Activated CD8-positive, alpha-beta memory T cell treated with anti-CD3 and anti-CD28 coated beads for 36 hours (primary cell): ENCODE data around the gene TNIK. TPM values are rescaled to one million over a fixed set of nuclear protein-coding genes. Genes with fewer than 3 reads are reported as not detected.

Source experiments
- CTCF ChIA-PET: fragments of 350-600 bp; sonication (Branson Sonifier 250); formaldehyde crosslinking; loops from one replicate; lab custom pipeline; 2021; ENCODE audit warnings: antibody characterized with exemption; lab: Charles Lee
- POLR2A ChIA-PET: fragments of 350-600 bp; sonication (Branson Sonifier 250); formaldehyde crosslinking; loops from one replicate; lab custom pipeline; 2021; ENCODE audit warnings: antibody characterized with exemption; lab: Charles Lee
- total RNA-seq, 2 experiments: library from RNA; stranded (reverse); gene quantifications; one replicate each; pipeline ENCODE4 v1.2.3, GENCODE V29; 2021

The TNIK gene
- total RNA-seq, 2 experiments from 2014 or later: 15.4 to 17.8 TPM

DNA sequence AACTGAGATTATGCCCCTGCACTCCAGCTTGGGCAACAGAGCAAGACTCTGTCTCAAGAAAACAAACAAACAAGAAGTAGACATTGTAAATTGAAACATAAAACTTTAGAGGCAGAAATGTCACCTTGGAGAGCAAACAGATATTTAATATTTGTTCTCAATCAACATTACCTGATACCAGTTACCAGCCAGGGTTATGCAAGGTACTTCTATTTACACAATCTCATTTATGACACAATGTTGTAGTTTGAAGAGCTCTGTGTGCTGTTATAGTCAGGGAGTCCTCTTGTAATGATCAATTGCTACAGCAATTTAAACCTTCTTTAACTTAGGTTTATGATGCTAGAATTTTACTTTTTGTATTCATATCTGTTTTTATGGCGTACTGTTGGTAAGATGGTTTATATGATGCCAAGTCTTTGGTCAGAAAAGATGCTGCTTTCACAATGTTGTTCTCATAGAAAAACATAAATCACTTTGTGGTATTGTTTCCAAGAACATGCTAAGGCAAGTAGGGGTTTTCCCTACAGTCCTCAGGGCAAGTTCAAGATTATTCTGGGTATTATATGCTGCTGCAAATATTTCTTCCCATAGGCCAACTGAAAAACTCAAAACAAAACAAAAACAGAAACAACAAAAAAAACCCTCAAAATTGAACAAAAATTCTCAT, 173.5 kb downstream of the TNIK start:
- ChIA-PET CTCF (interaction anchor here (2.6 kb wide), 1 partner anchor 38 kb away, joined by 7 read pairs; no protein-coding TSS in a partner anchor), POLR2A (no interaction called here)

DNA sequence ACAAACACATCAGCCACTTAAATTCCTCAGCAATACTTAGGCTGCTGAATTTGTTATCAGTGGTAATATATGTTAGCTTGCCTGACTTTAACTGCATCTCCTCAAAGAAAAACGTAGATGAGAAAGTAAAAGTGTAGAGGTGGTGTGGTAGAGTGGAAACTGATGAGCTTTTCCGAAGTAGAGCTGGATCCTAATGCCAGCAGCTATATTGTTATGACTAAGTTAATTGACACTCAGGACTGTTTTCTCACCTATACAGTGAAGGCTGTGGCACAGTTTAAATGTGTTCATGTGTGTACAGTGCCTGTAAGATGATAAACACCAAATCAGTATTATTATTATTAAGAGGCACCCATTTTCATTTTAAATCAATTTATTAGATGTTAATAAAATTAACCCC, 174.9 kb downstream of the TNIK start:
- POLR2A ChIA-PET: no interaction called here
- CTCF ChIA-PET: interaction anchor here (0.6 to 2.6 kb wide), 3 partner anchors 14 to 753 kb away, joined by 3 to 7 read pairs (median 3); no protein-coding TSS in a partner anchor

DNA sequence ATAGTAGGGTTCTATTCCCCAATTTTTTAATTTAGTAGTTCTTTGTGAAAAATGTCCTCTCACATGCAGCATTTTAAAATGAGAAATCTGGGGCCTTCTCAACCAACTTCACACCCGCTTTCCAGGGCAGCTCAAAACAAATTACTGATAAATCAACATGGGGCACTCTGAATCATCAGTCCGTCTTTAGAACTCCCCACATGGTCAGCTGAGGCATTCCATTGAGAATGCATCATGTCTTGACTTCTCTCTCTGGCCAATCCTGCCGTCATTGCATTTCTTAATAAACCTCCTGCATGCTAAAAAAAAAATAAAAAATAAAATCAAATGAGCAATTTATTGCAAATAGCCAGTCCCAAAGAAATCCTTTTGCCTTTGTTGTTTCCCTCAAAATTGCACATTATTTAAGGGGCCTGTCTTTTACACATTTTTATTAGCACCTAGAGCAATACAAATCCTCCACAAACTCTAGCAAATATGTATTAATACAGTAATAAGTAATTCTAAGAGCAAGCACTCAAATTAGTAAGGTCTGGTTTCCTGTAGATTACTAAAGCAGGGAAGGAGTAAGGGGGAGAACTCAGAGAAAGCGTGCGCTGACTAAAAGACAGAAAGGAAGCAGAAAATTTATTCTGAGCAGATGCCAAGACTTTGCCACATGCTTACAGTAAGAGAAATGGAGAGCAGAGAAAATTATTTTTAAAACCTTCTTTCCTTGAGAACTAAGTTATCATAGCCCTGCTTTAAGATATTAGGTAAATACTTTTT, 175.7 kb downstream of the TNIK start:
- ChIA-PET CTCF (interaction anchor here (2.6 kb wide), 1 partner anchor 36 kb away, joined by 7 read pairs; no protein-coding TSS in a partner anchor), POLR2A (no interaction called here)

DNA sequence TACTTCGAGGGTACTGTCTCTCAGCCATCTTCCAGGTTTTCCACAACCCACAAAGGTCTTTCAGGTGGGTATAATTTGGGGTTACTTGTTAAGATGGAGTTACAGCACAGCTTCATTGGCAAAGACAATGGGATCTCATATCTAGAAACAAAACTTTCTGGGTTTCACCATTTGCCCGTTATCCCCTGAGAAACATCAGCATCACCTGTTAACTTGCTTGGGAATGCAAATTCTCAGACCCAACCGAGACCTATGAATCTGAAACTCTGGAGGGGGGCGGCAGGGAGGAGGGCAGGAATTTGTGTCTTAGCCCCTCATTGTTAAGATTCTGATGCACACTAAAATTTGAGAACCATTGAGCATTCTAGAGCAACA, 176.4 kb downstream of the TNIK start:
- ChIA-PET CTCF (no interaction called here), POLR2A (no interaction called here)

DNA sequence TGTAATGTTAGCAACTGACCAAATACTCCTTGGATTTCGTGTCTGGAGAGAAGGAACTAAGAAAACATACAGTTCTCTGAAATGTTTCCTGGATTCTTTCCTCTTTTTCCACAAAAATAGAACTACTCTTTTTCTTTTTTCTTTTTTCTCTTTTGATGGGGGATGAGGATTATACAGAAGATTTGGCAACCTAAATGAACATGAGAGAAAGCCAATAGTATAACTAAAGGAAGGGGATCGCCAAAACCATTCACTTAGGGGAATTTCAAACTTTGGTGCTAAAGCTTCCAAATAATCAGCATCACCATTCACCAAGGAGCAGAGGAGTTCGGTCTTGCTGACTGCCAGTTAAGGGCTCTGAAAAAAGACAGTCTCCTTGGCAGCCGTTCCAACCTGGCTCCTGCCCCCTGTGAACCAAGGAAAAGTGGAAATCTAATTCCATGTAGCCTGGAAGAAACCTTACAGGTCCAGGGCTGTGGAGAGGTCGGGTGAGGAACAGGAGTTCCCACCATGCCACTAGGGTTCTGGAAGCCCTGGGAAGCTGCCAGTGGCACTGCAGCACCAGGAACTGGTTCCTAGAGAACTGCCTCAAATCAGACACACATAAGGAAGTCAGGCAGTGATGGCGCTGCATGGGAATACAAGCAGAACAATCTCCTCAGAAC, 176.9 kb downstream of the TNIK start:
- ChIA-PET POLR2A (interaction anchor here (0.5 kb wide), 1 partner anchor 1417 kb away, joined by 5 read pairs; no protein-coding TSS in a partner anchor), CTCF (no interaction called here)

DNA sequence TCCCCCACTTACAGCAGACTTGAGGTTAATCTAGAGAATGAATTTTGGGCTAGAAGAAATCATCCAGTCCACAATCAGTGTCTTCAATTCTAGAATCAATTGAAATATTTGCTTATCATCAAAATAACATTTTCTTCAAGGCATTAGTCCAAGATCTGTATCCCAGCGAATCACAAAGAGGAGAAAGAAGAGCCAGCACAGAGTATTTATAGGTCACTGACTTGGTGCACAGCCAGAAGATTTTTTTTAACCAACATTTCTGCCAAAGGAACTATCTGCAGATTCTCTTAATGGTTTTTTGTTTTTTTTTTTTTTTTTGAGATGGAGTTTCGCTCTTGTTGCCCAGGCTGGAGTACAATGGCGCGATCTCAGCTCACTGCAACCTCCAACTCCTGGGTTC, 178.2 kb downstream of the TNIK start:
- POLR2A ChIA-PET: no interaction called here
- CTCF ChIA-PET: no interaction called here

DNA sequence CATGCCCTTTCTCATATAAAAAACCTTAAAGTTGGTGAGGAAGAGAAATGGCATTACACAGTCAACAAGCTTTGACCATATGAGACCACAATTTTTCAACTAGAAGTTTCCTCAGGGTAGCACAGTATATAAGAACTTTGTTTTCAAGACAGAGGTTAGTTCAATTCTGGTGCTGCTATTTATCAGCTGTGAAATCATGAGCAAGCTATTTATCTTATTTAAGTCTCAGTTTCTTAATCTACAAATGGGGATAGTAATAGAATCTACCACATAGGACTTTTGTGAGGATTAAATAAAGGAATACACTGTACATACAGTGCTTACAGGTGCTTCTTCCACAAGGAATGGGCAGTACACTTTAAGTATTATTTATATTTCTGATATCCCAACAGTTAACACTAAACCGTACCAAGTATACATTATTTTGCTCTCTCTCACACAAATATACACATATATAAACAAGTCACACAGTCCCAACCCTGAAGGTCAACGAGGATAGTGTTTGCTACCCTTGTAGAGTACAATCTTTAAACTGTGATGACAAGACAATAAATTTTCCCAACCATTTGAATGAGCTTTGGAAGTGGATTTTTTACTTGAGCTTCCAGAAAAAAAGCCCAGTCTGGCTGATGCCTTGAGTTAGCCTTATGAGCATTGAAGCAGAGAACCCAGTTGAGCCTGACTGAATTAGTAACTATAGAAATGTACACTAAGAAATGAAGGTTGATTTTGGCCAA, 178.8 kb downstream of the TNIK start:
- ChIA-PET CTCF (no interaction called here), POLR2A (no interaction called here)

DNA sequence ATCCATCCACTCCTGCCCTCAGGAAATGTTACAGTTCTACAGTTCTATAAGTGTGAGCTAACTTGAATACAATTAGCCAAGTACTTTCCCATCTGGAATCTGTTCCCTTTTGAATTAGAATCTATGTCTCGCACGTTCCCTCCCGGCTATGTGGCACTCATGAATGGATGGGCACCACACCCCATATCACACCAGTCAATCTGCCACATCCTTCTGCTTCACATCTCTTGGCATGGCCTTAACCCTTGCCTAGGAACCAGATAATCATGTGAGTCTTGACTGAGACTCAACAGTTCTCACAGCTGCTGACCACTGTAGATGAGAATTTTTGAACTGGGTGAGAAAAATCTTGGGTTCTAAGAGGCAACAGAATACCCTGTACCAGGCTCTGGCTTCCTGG, 180.2 kb downstream of the TNIK start:
- POLR2A ChIA-PET: no interaction called here
- CTCF ChIA-PET: no interaction called here

DNA sequence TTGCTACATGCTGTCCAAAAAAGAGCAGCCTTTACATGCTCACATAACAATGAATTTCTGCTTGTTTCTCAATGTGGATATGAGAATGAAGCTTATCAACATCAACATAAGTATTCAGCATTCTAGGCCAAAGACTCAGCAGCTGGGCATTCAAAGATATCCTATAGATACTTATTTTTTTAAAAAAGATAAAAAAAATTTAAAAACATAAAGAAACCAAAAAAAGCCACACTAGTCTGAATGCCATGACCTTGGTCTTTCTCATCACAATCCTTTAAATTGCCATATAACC, 182.0 kb downstream of the TNIK start:
- POLR2A ChIA-PET: no interaction called here
- CTCF ChIA-PET: no interaction called here

DNA sequence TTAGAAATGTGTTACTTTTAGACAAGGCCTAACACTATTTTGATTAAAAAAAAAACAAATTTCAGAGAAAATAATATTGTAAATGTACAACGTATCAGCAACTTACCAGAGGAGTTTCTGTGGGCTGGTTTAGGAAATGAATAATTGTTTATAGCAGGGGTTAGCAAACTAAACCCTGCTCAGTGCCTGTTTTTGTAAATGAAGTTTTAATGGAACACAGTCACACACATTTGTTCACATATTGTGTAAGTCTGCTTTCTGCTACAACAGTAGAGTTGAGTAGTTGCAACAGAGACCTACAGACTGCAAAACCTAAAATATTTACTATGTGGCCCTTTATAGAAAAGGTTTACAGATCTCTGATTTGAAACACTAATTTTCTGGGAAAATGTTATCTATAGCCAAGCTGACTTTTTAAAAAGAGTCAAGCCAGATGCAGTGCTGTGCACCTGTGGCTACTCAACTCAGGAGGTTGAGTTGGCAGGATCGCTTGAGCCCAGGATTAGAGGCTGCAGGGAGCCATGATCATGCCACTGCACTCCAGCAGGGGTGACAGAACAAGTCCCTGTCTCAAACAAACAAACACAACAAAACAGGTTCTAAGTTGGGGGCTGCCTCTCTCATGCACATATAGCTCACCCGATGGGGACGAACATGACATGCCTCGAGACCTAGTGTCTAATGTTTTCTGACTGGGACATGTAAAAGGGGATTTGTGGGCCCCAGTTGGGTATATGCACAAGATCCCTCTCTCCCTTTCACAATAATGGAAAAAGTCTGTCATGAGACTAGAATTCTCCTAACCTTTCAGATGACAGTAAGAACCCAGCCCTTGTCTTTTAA, 182.5 kb downstream of the TNIK start:
- CTCF ChIA-PET: no interaction called here
- POLR2A ChIA-PET: no interaction called here

DNA sequence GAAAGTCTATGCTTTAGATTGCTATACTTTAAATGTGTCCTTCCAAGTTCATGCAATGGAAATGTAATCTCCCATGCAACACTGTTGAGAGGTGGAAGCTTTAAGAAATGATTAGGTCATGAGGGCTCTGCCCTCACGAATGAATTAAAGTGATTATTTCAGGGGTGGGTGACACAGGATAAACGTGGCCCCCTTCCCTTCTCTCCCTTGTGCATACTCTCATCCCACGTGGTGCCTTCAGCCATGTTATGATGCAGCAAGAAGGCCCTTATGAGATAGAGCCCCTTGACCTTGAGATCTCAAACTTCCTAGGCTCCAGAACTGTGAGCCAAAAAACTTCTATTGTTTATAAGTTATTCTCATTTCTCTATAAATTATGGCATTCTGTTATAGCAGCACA, 183.3 kb downstream of the TNIK start:
- ChIA-PET CTCF (no interaction called here), POLR2A (no interaction called here)

DNA sequence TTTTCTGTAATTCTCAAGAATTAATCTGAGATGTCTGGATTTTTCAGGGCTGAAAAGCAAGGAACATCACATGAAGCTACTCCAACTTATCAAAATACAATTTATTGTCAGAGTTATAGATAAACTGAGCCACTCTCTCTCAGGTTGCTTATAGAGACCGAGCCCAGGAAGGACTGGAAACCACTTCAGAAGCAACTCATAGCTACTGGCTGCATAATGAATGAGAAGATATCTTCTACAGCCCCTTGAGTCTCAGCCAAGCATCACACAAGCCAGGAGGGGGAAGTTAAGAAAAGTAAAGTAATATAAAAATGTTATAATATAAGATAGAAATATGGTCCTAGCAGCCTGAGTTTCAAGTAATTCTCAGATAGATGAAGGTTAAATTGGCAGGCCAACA, 186.0 kb downstream of the TNIK start:
- CTCF ChIA-PET: no interaction called here
- POLR2A ChIA-PET: no interaction called here

DNA sequence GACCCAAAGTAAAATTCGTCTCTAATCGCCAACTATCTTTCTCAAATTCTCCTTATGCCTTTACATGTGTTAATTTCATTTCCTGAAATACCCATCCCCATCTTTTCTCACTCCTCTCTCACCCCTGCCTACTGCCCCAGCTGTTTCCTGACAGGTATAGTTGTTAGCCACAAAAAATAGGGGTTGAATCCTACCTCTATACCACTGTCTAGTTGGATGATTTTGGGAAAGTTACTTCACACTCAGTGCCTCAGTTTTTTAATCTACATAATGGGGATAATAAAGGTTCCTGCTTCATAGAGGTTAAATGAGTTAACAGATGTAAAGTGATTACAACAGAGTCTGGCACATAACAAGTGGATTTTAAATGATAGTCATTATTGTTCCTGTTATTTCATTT, 189.7 kb downstream of the TNIK start:
- ChIA-PET CTCF (interaction anchor here (0.5 to 0.8 kb wide), 2 partner anchors 15 to 20 kb away, joined by 3 read pairs; no protein-coding TSS in a partner anchor), POLR2A (no interaction called here)

DNA sequence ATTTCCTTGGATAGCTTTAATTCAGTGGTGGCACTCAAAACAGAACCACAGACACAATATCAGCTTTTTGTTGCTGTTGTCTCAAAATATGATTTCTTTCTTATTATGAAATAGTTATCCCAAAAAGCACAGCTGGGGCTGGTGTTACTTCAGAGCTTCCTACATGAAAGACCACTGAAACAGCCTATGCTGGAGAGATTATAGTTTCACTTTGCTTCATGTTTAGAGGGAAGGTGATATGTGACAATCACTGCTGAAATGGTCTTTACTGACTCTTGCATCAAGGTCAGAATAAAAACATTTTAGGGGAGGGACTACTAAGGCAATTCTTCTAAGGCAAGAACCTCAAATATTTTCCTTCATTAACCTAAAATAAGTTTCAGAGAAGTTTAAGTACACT, 190.7 kb downstream of the TNIK start:
- ChIA-PET POLR2A (no interaction called here), CTCF (no interaction called here)

DNA sequence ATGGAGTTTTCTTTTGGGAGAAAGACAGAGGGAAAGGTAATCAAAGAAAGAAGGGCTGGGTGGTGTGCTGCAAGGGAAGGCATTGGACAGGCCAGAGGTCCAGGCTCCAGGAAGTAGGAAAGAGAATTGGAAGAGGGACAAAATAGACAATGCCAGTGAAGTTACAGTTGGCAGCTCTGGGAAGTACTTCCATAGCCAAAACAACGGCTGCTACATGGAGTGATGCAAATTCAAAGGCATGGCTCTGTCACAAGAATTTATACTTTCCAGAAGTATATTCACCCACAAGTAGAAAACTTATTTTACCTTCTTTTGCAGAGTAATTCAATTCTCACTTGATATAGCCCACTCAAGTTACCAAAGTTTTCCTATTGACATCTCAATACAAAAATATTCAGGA, 191.5 kb downstream of the TNIK start:
- CTCF ChIA-PET: no interaction called here

DNA sequence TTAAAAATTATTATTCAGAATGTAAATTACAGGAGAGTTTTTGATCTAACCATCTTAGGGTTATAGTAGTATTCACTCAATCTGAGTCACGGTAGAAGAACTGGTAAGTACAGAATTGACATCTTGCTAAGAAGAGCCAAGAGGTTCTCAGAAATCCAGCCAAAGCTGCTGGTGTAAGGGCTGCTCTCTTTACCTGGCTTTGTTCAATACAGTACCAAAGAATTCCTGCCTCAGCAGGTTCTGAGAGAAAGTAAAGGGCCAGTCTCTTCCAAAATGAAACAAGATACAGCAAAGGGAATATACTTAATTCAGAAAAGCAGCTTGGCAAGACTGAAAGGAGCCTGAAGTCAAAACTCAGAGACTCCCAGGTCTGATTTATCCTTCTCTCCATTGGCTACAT, 193.1 kb downstream of the TNIK start:
- POLR2A ChIA-PET: no interaction called here
- CTCF ChIA-PET: no interaction called here

More for the DNA sequence above, 191.5 kb downstream of the TNIK start:
- POLR2A ChIA-PET: no interaction called here

DNA sequence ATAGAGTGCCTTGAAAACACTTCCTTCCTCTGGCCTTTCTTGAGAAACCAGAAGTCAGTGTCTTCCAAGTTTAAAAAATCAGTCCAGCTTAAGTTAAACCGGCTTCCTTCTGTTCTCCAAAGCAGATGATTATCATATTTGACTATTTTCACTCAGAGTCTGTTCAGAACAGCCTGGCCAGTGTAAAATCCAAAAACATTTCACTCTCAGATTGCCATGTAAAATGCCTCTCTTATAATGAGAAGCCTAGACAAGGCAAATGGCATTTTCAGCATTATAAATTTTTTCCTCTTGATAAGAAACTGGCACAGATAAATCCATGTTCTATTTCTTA, 193.5 kb downstream of the TNIK start:
- ChIA-PET CTCF (no interaction called here), POLR2A (no interaction called here)

DNA sequence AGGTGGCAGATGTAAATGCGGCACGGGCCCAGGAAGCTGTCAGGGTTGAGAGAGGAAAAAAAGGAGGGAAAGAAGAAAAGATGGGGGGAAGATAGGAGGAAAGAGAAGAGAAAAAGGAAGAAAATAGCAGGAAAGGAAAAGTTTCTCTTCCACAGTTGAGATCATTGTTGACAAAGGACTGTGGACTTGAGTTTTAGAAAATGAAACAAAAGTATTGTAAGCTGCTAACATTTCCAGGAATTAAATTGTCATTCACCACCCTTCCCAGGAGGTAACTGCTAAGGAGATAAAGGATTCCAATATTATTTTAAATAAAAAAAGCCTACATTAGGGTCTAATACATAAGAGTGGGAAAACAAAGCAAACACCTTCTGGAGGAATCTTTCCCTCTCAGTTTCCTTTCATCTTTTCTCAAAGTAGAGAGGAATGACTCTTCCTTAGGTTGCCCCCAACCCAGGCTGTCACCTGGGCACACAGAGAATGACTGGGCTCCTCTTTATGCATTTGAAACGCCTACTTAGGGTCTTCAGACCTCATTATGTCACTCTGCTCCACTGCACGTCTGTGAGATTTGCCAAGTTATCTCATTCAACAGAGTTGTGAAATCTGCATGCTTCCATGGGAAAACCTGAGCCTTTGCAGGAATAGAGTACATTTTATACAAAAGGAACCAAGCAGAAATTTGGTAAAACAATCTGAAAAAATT, 194.0 kb downstream of the TNIK start:
- ChIA-PET POLR2A (no interaction called here), CTCF (no interaction called here)

DNA sequence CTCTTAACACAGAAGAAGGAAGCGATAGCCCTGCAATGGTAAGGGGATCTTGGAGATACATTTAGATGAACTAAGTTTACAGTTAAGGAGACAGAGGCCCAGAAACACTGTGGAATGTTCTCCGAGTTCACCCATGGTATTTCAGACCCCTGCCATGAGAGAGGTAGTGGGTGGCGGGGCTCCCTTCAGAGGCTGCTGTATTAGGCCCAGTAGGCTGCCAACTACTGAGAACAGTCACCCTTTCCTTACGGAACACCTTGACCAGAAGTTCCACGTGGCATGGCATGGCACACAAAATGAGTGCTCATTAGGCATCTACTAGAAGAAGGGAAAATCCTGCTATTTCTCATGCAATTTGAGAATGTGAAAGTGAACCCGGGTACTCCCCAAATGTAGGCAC, 195.4 kb downstream of the TNIK start:
- ChIA-PET POLR2A (no interaction called here), CTCF (no interaction called here)
